Stomach (tissue), 9 donors: ENCODE data around the gene ADH6. TPM values are rescaled to one million over a fixed set of nuclear protein-coding genes. Genes with fewer than 3 reads are reported as not detected.

Experiments
- DNase-seq, 2 donors: peaks; one replicate each; pipeline versions ENCODE4 v3.0.0 to v3.0.0-alpha.2; 2013 to 2019
- H3K27ac ChIP-seq, 5 donors: fragments of 200-600 bp in 4 of 5; sonication (generic) in 4 of 5; one replicate each; pipeline ENCODE4 v1.5.1; 2013 to 2019; ENCODE audit warnings: mild to moderate bottlenecking in 1 of 5, moderate library complexity in 1 of 5
- H3K27me3 ChIP-seq, 3 donors: fragments of 200-600 bp; sonication (generic); one replicate each; pipeline ENCODE4 v1.5.1; 2017 to 2019; ENCODE audit warnings: mixed run types in 1 of 3
- H3K36me3 ChIP-seq, 4 donors: fragments of 200-600 bp; sonication (generic); 1 replicate in 3 of 4; 2 replicates in 1 of 4; pipeline ENCODE4 v1.5.1; 2016 to 2019
- H3K4me1 ChIP-seq, 4 donors: fragments of 200-600 bp; sonication (generic); one replicate each; pipeline ENCODE4 v1.5.1; 2016 to 2019
- H3K4me3 ChIP-seq, 4 donors: fragments of 200-600 bp; sonication (generic) in 3 of 4; one replicate each; pipeline ENCODE4 v1.5.1; 2016 to 2019; ENCODE audit warnings: mild to moderate bottlenecking in 1 of 4
- H3K9me3 ChIP-seq, 4 donors: fragments of 200-600 bp; sonication (generic); one replicate each; pipeline ENCODE4 v1.5.1; 2016 to 2019
- CTCF ChIP-seq, 7 experiments: fragments of 450-650 bp in 4 of 7; fragments of 200-600 bp in 3 of 7; sonication (generic) in 3 of 7; IDR thresholded peaks; one replicate each; pipeline ENCODE4 v1.5.1; 2016 to 2019; ENCODE audit warnings: antibody characterized with exemption in 7 of 7, control low read depth in 2 of 7, mild to moderate bottlenecking in 1 of 7
- EP300 ChIP-seq: sonication (generic); formaldehyde crosslinking; IDR thresholded peaks from one replicate; pipeline ENCODE4 v1.6.1; 2017; ENCODE audit warnings: antibody characterized with exemption
- POLR2A ChIP-seq, 4 donors: fragments of 450-650 bp; IDR thresholded peaks; one replicate each; pipeline ENCODE4 v1.6.1; 2016; ENCODE audit warnings: antibody characterized with exemption in 4 of 4, control low read depth in 2 of 4, mild to moderate bottlenecking in 1 of 4, moderate library complexity in 1 of 4
- POLR2AphosphoS5 ChIP-seq, 3 donors: sonication (generic); formaldehyde crosslinking; IDR thresholded peaks; one replicate each; pipeline ENCODE4 v1.6.1; 2016; ENCODE audit warnings: antibody characterized with exemption in 3 of 3
- WGBS, 5 donors: extraction: QIAGEN DNeasy Blood & Tissue Kit in 3 of 5; methylation state at CpG; one replicate each; pipeline versions ENCODE4 v1.1.5 to v1.1.7; 2013 to 2018; 5-methylcytosine and 5-hydroxymethylcytosine counted together
- intact Hi-C: fragments of 100-400 bp; cut with DNase I; formaldehyde crosslinking; loops from one replicate; pipeline ENCODE4 v1.15.1; 2023; ENCODE audit warnings: low total_unique reads
- polyA plus RNA-seq, 3 donors: library from polyadenylated mRNA; stranded (reverse); fragments of 200-250 nt; gene quantifications; one replicate each; pipeline ENCODE4 v1.2.3, GENCODE V29; 2013
- total RNA-seq, 5 donors: library from RNA; depleted of rRNA; stranded (reverse); fragments of >200 nt; gene quantifications; one replicate each; pipeline versions ENCODE4 v1.1.0 to v1.2.3, GENCODE V29; 2014 to 2016
- donor health status: healthy with polysubstance abuse.
- donor health status: Bipolar disorder and iron deficiency.
- donor health status: healthy.

The ADH6 gene
- total and polyA plus RNA-seq, 8 donors, result 0.05 to 1.7 (median 0.92) TPM; not detected in 5

- no peaks in the 10 kb centered on the region for H3K27me3 ChIP-seq
- H3K9me3 ChIP-seq, result peaks cover 0 to 5% (median 0%) of the 10 kb centered on the region in 4 donors
- DNase-seq, result no peak
- peaks cover 0 to 21% (median 3%) of the 10 kb centered on the region in 4 donors for H3K4me1 ChIP-seq
- no peak overlapping the region for H3K4me3 ChIP-seq
- H3K27ac ChIP-seq, result peak overlapping the region; percentile 27 to 77 (median 46)
- H3K36me3 ChIP-seq, result no peaks in the 10 kb centered on the region
- intact Hi-C loops, result no loop called here
- 41 to 54% (median 50%) methylated on average over 5 of the region's 5 CpGs for WGBS, 5 donors
- no peak for TF ChIP-seq EP300
- TF ChIP-seq CTCF (IDR thresholded peaks at IDR 0.05), result no peak
- peak; percentile 47 to 60 (median 48) for TF ChIP-seq POLR2AphosphoS5 (IDR thresholded peaks at IDR 0.05)
Measured at GRCh38 chr4:99202536-99202935, 16.5 kb downstream of the ADH6 start.

- H3K36me3 ChIP-seq, result no peaks in the 10 kb centered on the region
- DNase-seq, result no peak
- no peak overlapping the region for H3K4me3 ChIP-seq
- intact Hi-C loops, result no loop called here
- H3K4me1 ChIP-seq, result peaks cover 0 to 21% (median 3%) of the 10 kb centered on the region in 4 donors
- TF ChIP-seq CTCF (IDR thresholded peaks at IDR 0.05) (no peak), POLR2AphosphoS5 (IDR thresholded peaks at IDR 0.05) (no peak), EP300 (no peak), POLR2A (IDR thresholded peaks at IDR 0.05) (no peak)
- H3K27ac ChIP-seq, result peak overlapping the region in 4 of 5 donors; percentile 27 to 77 (median 58)
- H3K9me3 ChIP-seq, result peaks cover 0 to 5% (median 0%) of the 10 kb centered on the region in 4 donors
- no peaks in the 10 kb centered on the region for H3K27me3 ChIP-seq
Measured at GRCh38 chr4:99202094-99202493, 17.0 kb downstream of the ADH6 start.

GRCh38 chr4:99201690-99202089 lies 17.4 kb downstream of the ADH6 start:
- Histone ChIP-seq H3K27me3 (no peaks in the 10 kb centered on the region), H3K9me3 (peaks cover 0 to 5% (median 0%) of the 10 kb centered on the region in 4 donors), H3K4me1 (peaks cover 0 to 21% (median 3%) of the 10 kb centered on the region in 4 donors), H3K27ac (peak overlapping the region in 3 of 5 donors; percentile 27 to 77 (median 70)), H3K4me3 (no peak overlapping the region), H3K36me3 (no peaks in the 10 kb centered on the region)
- intact Hi-C loops, result no loop called here
- 14 to 38% (median 28%) methylated on average over 3 of the region's 3 CpGs for WGBS, 5 donors
- peak in 2 of 7 experiments; percentile 16 to 21 for TF ChIP-seq CTCF (IDR thresholded peaks at IDR 0.05)
- no peak for TF ChIP-seq POLR2A (IDR thresholded peaks at IDR 0.05)
- DNase-seq, result peak in 1 of 2 donors; percentile 53

GRCh38 chr4:99200138-99200537 lies 18.9 kb downstream of the ADH6 start:
- 88 to 100% (median 93%) methylated on average over 1 of the region's 1 CpG for WGBS, 5 donors

More at GRCh38 chr4:99200138-99200537, 18.9 kb downstream of the ADH6 start:
- no peaks in the 10 kb centered on the region for H3K27me3 ChIP-seq
- H3K36me3 ChIP-seq, result no peaks in the 10 kb centered on the region
- H3K9me3 ChIP-seq, result peaks cover 0 to 5% (median 0%) of the 10 kb centered on the region in 4 donors
- intact Hi-C loops, result no loop called here
- DNase-seq, result no peak
- H3K4me1 ChIP-seq, result peaks cover 0 to 21% (median 3%) of the 10 kb centered on the region in 4 donors
- TF ChIP-seq POLR2A (IDR thresholded peaks at IDR 0.05), result no peak
- no peak for TF ChIP-seq POLR2AphosphoS5 (IDR thresholded peaks at IDR 0.05)
- TF ChIP-seq EP300, result no peak
- TF ChIP-seq CTCF (IDR thresholded peaks at IDR 0.05), result no peak
- H3K4me3 ChIP-seq, result no peak overlapping the region
- no peak overlapping the region for H3K27ac ChIP-seq
